ENCODE results near the gene LIMCH1. TPM values are rescaled to one million over a fixed set of nuclear protein-coding genes. Genes with fewer than 3 reads are reported as not detected.
"Not testable (repeated sequence)": the region's sequence is repeated elsewhere in the genome, so short reads cannot be mapped to it uniquely, and the experiment has no call there.

LIMCH1 gene
- total and polyA plus RNA-seq, 2 donors = 18.4 to 93.5 TPM

DNA sequence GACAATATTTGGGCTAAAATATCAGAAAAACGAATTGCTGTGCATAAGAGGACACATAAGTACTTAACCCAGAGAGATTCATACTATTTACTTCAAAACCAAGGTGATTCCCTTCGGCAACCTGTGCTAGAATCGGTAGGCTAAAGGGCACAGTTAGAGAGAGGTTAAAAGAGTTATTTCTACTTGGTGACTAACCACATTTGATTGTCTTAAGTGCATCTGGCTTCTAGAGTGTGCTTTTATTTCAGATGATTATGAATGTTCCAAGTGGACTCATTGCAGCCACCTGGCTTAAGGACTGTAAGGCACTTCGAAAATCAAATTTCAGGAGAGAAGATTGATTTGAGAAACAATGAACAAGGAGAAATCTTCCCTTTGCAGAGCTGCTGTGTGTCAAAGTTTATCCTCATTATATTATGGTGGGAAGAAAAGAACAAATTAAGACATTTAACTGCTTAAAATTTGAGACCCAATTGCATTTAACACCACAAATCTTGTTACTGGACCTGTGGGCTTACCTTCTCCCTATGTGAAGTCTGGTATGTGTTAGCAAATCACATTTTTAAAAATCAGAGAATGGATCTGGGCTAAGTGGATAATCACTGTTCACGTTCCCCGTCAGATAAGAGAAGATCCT lies 176.5 kb downstream of the LIMCH1 start:
- H3K4me1 ChIP-seq (ENCODE audit: insufficient read depth) = no peaks in the 10 kb centered on the region
- no peak for DNase-seq (ENCODE audit: extremely low spot score)
- H3K4me3 ChIP-seq (ENCODE audit: low read depth, low read length) = no peak overlapping the region

DNA sequence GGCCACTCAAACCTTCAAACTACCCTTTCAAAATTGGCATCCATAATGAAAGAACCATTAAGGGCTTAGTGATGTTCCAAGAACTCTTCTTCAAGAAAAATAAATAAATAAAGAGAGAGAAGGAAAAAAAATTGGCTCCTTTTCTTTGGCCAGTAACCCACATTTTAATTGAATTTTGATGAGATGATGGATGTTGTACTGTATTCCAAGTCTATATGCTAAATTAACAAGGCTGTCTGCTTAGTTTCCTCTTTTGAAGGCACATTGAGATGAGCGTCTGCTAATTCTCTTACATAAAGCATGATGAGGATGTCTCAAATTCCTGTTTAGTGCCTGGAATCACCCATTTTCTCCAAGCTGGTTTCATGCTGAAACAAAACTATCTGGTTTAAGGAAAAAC lies 177.2 kb downstream of the LIMCH1 start:
- DNase-seq (ENCODE audit: extremely low spot score) = no peak
- no peaks in the 10 kb centered on the region for H3K36me3 ChIP-seq (ENCODE audit: insufficient read depth)
- H3K27ac ChIP-seq (ENCODE audit: low read depth) = no peak overlapping the region
- no peak overlapping the region for H3K4me3 ChIP-seq (ENCODE audit: low read depth, low read length)
- no peaks in the 10 kb centered on the region for H3K4me1 ChIP-seq (ENCODE audit: insufficient read depth)
- WGBS = 58% methylated on average over 1 of the region's 1 CpG

More for the DNA sequence above, 176.5 kb downstream of the LIMCH1 start:
- no peaks in the 10 kb centered on the region for H3K36me3 ChIP-seq (ENCODE audit: insufficient read depth)
- 76% methylated on average over 6 of the region's 6 CpGs for WGBS
- H3K27ac ChIP-seq (ENCODE audit: low read depth) = no peak overlapping the region

DNA sequence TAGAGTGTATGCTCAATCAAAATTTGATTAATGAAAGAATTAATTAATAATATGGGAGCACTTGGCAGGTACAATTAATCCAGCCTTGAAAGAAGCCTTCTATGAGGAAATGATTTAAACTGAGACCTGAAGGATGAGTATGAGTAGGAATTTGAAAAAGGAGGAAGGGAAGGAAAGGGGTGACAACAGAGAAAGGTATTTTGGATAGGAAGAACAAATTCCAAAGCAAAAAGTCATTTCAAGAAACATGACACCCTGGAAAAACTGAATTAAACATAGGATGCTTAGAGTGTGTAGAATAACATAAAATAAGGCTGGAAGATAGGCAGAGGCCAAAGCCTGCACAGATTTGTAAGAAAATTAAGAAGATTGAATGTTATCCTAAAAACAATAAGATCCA lies 180.9 kb downstream of the LIMCH1 start:
- DNase-seq (ENCODE audit: extremely low spot score) = no peak
- H3K27ac ChIP-seq (ENCODE audit: low read depth) = no peak overlapping the region
- H3K4me3 ChIP-seq (ENCODE audit: low read depth, low read length) = no peak overlapping the region
- no peaks in the 10 kb centered on the region for H3K4me1 ChIP-seq (ENCODE audit: insufficient read depth)
- H3K36me3 ChIP-seq (ENCODE audit: insufficient read depth) = no peaks in the 10 kb centered on the region

DNA sequence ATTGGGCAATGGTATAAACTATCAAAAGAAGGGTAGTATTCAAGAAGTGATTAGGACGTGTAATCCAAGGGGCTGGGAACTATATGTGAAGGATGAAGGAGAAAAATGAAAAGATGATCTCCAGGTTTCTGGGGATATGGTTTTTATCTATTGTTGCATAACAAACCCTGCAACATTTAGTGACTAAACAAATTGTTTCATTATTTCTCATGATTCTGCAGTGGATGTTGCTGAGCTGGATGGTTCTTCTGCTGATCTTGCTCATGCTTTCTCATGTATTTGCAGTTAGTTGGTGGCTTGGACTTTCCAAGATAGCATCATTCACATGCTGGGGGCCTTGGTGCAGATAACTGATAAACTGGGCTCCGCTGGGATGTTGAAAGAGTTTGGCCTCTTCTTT lies 181.5 kb downstream of the LIMCH1 start:
- Histone ChIP-seq H3K27ac (ENCODE audit: low read depth) (no peak overlapping the region), H3K36me3 (ENCODE audit: insufficient read depth) (no peaks in the 10 kb centered on the region), H3K4me3 (ENCODE audit: low read depth, low read length) (no peak overlapping the region), H3K4me1 (ENCODE audit: insufficient read depth) (no peaks in the 10 kb centered on the region)
- DNase-seq (ENCODE audit: extremely low spot score) = no peak
- WGBS = 83% methylated on average over 2 of the region's 2 CpGs

DNA sequence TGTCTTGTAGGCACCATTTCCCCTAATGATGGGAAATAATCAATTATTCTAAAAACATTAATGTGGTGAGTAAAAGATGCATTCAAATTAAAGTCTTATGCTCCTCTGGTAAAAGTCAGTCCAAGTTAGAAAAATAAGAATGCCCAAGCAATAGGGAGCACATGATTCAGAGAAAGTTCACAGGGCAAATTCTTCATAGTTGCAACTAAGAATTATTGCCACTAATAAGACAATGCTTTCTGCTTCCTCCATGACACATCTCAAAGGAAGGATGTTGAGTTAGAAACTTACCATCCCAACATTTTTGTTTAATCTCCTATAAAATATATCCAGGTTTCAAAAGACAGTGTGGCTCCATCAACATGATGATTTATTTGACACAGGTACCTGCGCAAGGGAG lies 184.2 kb downstream of the LIMCH1 start:
- no peak overlapping the region for H3K4me3 ChIP-seq (ENCODE audit: low read depth, low read length)
- DNase-seq (ENCODE audit: extremely low spot score) = no peak
- no peaks in the 10 kb centered on the region for H3K36me3 ChIP-seq (ENCODE audit: insufficient read depth)
- no peaks in the 10 kb centered on the region for H3K4me1 ChIP-seq (ENCODE audit: insufficient read depth)
- 100% methylated on average over 1 of the region's 1 CpG for WGBS
- no peak overlapping the region for H3K27ac ChIP-seq (ENCODE audit: low read depth)

DNA sequence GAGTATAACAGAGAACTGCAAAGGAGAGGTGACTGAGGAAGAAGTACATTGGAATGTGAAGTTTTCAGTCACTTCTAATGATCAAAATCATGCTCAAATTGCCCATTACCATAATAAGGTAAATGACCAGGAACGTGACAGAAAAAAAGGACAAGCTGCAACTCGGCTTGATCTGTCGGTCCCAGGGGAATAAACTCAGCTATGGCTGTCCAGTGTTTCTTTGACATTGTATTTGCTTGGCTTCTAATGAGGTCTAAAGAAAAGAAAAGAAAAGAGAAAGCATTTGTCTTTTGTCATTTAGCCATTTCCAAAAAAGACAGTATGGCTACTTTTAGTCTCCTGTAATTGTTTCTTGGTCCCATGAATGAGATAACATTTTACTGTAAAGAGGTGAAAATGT lies 185.3 kb downstream of the LIMCH1 start:
- Histone ChIP-seq H3K27ac (ENCODE audit: low read depth) (no peak overlapping the region), H3K36me3 (ENCODE audit: insufficient read depth) (no peaks in the 10 kb centered on the region), H3K4me3 (ENCODE audit: low read depth, low read length) (no peak overlapping the region), H3K4me1 (ENCODE audit: insufficient read depth) (no peaks in the 10 kb centered on the region)
- 74% methylated on average over 3 of the region's 3 CpGs for WGBS
- DNase-seq (ENCODE audit: extremely low spot score) = no peak

DNA sequence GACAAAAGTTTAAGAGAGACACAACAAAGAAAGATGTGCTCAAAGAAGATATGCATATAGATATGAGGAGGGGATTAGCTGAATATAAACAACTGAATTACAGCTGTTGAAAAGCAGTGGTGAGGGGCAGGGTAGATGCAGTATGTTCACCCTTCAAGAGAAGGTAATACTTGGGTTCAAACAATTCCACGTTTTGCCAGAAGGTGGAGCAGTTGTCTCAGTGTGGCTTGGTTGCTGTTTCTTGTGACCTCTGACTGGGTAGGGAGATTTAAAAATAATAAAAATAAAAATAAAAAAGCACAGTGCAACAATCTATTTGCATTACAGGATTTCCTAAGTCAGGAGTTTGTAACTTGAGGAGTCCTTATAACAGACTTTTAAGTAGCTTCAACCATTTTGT lies 187.3 kb downstream of the LIMCH1 start:
- no peaks in the 10 kb centered on the region for H3K4me1 ChIP-seq (ENCODE audit: insufficient read depth)
- no peak overlapping the region for H3K4me3 ChIP-seq (ENCODE audit: low read depth, low read length)
- H3K36me3 ChIP-seq (ENCODE audit: insufficient read depth) = no peaks in the 10 kb centered on the region
- WGBS = 4% methylated on average over 1 of the region's 1 CpG
- H3K27ac ChIP-seq (ENCODE audit: low read depth) = no peak overlapping the region
- DNase-seq (ENCODE audit: extremely low spot score) = no peak

DNA sequence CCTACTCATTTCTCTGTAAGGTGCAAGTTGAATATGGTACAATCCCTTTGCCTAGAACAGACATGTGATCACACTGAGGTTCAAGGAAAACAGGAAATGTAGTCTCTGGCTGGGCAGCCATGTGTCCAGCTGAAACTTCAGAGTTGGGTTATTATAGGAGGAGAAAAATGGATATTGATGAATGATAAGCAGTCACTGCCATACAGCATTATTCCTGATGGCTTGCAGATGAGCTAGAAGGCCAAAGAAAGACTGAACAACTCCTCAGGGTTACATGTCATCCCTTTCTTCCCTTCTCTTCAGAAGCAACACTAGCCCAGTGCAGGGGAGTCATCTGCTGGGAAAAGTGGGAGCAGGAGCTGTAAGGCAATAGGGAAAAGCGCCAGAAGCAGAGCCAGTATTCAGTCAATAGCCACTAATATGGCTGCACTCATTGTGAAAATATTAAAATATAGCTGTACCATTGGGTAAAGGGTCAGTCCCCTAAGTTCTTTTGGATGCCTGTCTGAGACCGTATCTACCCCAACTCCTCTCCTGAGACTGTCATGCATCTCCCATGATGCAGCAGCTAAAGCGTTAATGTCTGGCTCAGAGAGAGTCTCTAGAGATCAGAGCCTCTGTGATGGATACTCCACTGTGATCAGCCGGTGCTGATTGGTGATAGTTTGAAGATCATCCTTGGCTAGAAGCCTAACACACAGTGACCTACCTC lies 190.1 kb downstream of the LIMCH1 start:
- no peak overlapping the region for H3K27ac ChIP-seq (ENCODE audit: low read depth)
- H3K36me3 ChIP-seq (ENCODE audit: insufficient read depth) = no peaks in the 10 kb centered on the region
- H3K4me3 ChIP-seq (ENCODE audit: low read depth, low read length) = no peak overlapping the region
- H3K4me1 ChIP-seq (ENCODE audit: insufficient read depth) = no peaks in the 10 kb centered on the region
- WGBS = 68% methylated on average over 4 of the region's 4 CpGs
- no peak for DNase-seq (ENCODE audit: extremely low spot score)

DNA sequence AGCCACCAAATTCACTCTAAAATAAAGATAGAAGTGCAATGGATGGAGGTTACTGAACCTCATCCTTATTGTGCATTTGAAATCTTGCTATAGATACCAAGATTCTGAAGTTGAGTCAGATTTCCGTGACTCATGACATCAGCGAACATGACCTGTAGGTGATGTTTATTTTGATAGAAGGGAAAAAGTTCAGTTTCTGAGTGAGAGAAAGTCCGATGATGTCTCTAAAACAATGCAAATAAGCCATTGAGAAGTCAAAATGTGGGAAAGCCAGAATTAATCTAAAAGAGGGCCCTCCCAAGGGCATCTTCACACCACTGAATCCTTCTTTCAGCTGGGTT lies 190.6 kb downstream of the LIMCH1 start:
- H3K4me3 ChIP-seq (ENCODE audit: low read depth, low read length) = no peak overlapping the region
- no peaks in the 10 kb centered on the region for H3K4me1 ChIP-seq (ENCODE audit: insufficient read depth)
- 73% methylated on average over 3 of the region's 3 CpGs for WGBS
- no peak overlapping the region for H3K27ac ChIP-seq (ENCODE audit: low read depth)
- H3K36me3 ChIP-seq (ENCODE audit: insufficient read depth) = no peaks in the 10 kb centered on the region
- no peak for DNase-seq (ENCODE audit: extremely low spot score)

DNA sequence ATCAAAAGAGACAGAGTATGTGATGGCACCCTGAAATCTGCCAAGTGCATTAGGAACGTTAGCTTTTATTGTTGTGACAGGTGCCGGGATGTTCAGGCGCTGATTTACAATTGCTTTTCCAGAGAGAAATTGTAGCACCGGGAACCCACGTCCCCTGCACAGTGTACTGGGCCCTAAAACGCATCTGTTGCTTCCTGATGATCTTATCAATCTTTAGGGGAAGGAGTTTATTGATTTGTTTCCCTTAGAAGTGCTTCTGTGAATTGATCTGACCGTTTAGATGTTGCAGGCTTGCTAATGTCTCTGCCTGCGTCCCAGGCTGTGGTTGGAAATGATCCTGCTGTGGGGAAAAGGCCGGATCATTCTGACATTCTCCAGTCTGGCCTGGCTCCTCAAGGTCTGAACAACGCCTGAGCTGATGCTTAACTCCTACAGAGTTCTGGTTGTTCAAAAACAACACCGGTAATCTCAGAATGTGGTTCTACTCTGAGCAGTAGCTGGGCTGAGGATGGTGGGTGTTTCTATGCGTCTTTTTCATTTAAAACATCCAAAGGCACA lies 193.7 kb downstream of the LIMCH1 start:
- no peak overlapping the region for H3K4me3 ChIP-seq (ENCODE audit: low read depth, low read length)
- no peak for DNase-seq (ENCODE audit: extremely low spot score)

DNA sequence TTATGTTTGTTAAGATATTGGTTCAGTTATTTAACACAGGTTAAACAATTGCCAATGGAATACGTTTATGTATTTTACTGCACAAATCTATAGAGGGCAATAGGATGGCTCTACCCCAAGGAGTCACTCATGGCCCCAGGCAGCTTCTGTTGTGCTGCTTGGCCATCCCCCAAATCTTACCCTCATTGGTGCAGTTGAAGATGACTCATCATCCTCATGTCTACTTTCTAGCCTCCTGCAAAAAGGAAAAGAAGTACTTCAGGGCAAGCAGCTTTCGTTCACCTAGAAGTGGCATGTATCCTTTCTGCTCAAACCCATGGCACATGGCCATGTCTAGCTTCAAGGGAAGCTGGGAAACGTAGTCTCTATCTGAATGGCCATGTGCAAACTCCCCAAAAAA lies 196.4 kb downstream of the LIMCH1 start:
- Histone ChIP-seq H3K4me1 (ENCODE audit: insufficient read depth) (no peaks in the 10 kb centered on the region), H3K27ac (ENCODE audit: low read depth) (no peak overlapping the region), H3K36me3 (ENCODE audit: insufficient read depth) (no peaks in the 10 kb centered on the region), H3K4me3 (ENCODE audit: low read depth, low read length) (no peak overlapping the region)
- 72% methylated on average over 3 of the region's 3 CpGs for WGBS
- DNase-seq (ENCODE audit: extremely low spot score) = no peak

More for the DNA sequence above, 193.7 kb downstream of the LIMCH1 start:
- H3K36me3 ChIP-seq (ENCODE audit: insufficient read depth) = no peaks in the 10 kb centered on the region
- no peaks in the 10 kb centered on the region for H3K4me1 ChIP-seq (ENCODE audit: insufficient read depth)
- WGBS = 20% methylated on average over 12 of the region's 12 CpGs
- H3K27ac ChIP-seq (ENCODE audit: low read depth) = no peak overlapping the region

DNA sequence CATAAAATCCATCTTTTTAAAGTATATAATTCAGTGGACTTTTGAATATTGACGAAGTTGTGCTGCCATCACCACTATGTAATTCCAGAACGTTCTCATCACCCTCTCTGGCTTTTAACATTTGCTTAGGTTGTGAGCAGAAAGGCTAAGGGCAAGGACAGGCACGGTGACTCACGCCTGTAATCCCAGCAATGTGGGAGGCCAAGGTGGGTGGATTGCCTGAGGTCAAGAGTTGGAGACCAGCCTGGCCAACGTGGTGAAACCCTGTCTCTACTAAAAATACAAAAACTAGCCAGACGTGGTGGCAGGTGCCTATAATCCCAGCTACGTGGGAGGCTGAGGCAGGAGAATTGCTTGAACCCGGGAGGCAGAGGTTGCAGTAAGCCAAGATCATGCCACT lies 199.5 kb downstream of the LIMCH1 start:
- DNase-seq (ENCODE audit: extremely low spot score); H3K4me3 ChIP-seq (ENCODE audit: low read depth, low read length); H3K36me3 ChIP-seq (ENCODE audit: insufficient read depth); H3K27ac ChIP-seq (ENCODE audit: low read depth); H3K4me1 ChIP-seq (ENCODE audit: insufficient read depth): not testable (repeated sequence)
- WGBS = 75% methylated on average over 8 of the region's 8 CpGs

DNA sequence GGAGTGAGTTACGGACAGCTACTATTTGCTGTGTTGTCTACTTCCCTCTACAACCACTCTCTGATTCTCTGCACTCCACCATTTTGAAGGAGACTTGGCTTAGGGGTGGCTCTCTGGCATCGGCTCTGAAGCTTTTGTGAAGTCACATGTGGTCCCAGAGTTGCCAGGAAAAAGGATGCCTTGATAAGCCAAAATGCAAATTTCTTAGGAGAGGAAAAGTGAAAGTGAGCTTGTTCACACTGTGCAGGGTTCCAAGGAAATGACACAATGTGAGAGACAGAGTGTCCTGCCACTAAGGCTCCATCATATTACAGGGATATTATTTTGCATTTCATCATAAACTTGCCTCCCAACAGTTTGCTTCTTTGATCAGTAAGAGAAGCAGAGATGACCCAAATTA lies 203.4 kb downstream of the LIMCH1 start:
- no peaks in the 10 kb centered on the region for H3K36me3 ChIP-seq (ENCODE audit: insufficient read depth)
- WGBS = 58% methylated on average over 2 of the region's 2 CpGs
- DNase-seq (ENCODE audit: extremely low spot score) = no peak

DNA sequence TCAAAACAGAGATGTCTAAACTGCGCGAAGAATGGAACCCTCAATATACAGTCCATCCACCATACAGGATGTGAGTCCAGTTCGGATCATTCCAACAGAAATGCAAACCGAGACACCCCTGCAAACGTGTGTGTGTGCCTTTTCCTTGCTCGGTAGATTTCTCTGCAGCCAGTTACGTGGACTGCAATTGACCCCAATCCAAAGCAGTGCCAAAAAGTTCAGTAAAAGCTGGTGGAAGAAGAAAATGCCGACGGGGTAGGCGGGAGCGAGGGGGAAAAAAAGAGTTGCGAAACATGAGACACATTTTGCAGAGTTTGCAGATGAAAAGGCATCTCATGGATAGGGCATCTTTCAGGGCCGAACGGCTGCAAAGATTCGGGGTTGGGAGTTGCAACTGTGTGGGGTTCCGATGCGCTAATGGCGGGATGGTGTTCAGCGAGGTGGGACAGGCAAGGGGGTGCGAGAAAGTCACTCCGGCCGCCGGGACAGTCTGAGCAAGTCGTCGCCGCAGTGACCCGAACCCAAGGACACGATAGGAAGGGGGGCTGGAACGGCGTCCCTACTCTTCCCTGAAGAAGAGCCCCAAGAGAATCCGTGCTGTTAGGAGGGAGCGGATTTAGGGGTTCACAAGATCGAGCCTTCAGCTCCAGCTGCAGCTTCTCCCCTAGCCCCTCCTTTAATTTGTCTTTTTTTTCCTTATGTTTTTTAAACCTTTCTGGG lies 206.8 kb downstream of the LIMCH1 start:
- WGBS = 5% methylated on average over 33 of the region's 33 CpGs
- Histone ChIP-seq H3K4me3 (ENCODE audit: low read depth, low read length) (no peak overlapping the region), H3K27ac (ENCODE audit: low read depth) (no peak overlapping the region), H3K36me3 (ENCODE audit: insufficient read depth) (no peaks in the 10 kb centered on the region), H3K4me1 (ENCODE audit: insufficient read depth) (no peaks in the 10 kb centered on the region)
- peak; percentile 7 for DNase-seq (ENCODE audit: extremely low spot score)

More for the DNA sequence above, 203.4 kb downstream of the LIMCH1 start:
- Histone ChIP-seq H3K4me3 (ENCODE audit: low read depth, low read length) (no peak overlapping the region), H3K27ac (ENCODE audit: low read depth) (no peak overlapping the region), H3K4me1 (ENCODE audit: insufficient read depth) (no peaks in the 10 kb centered on the region)

All from urinary bladder (tissue), 4 donors.